Upper lobe of left lung (tissue), 6 donors: Measurements from ENCODE around the gene ATP2B2. TPM values are rescaled to one million over a fixed set of nuclear protein-coding genes. Genes with fewer than 3 reads are reported as not detected.

ENCODE experiments used
- ATAC-seq, 2 donors: fragments of 200-7000 bp; cut with Tn5 transposase; one replicate each; pipeline ENCODE4 v1.9.1; 2022; ENCODE audit warnings: mild to moderate bottlenecking in 2 of 2, moderate library complexity in 2 of 2; ENCODE audit not compliant: low FRiP score in 2 of 2
- DNase-seq, 2 donors: peaks; one replicate each; pipeline ENCODE4 v3.0.0-alpha.2; 2019 to 2020
- H3K27ac ChIP-seq, 4 donors: fragments of 200-600 bp; sonication (generic); one replicate each; pipeline ENCODE4 v1.5.1; 2016 to 2019
- H3K27me3 ChIP-seq, 4 donors: fragments of 200-600 bp; sonication (generic); one replicate each; pipeline ENCODE4 v1.5.1; 2017 to 2019
- H3K36me3 ChIP-seq, 4 donors: fragments of 200-600 bp; sonication (generic); one replicate each; pipeline ENCODE4 v1.5.1; 2016 to 2019
- H3K4me1 ChIP-seq, 4 donors: fragments of 200-600 bp; sonication (generic); one replicate each; pipeline ENCODE4 v1.5.1; 2018 to 2019
- H3K4me3 ChIP-seq, 4 donors: fragments of 200-600 bp; sonication (generic); one replicate each; pipeline ENCODE4 v1.5.1; 2017 to 2019; ENCODE audit warnings: mild to moderate bottlenecking in 2 of 4, moderate library complexity in 1 of 4
- H3K9me3 ChIP-seq, 4 donors: fragments of 200-600 bp; sonication (generic); one replicate each; pipeline ENCODE4 v1.5.1; 2018 to 2019
- EP300 ChIP-seq, 4 donors: sonication (generic); formaldehyde crosslinking; IDR thresholded peaks; one replicate each; pipeline ENCODE4 v1.5.1; 2017; ENCODE audit warnings: antibody characterized with exemption in 4 of 4, control low read depth in 2 of 4
- POLR2A ChIP-seq, 4 donors: fragments of 450-650 bp; IDR thresholded peaks; one replicate each; pipeline ENCODE4 v1.5.1; 2016 to 2017; ENCODE audit warnings: antibody characterized with exemption in 4 of 4, mild to moderate bottlenecking in 2 of 4
- POLR2AphosphoS5 ChIP-seq, 2 donors: sonication (generic); formaldehyde crosslinking; IDR thresholded peaks; one replicate each; pipeline ENCODE4 v1.5.1; 2017; ENCODE audit warnings: antibody characterized with exemption in 2 of 2
- WGBS, 2 donors: methylation state at CpG; one replicate each; pipeline ENCODE4 v1.1.5; 2017 to 2018; 5-methylcytosine and 5-hydroxymethylcytosine counted together
- total RNA-seq, 6 donors: library from RNA; depleted of rRNA in 4 of 6; stranded (reverse); fragments of >200 nt in 4 of 6; gene quantifications; one replicate each; pipeline versions ENCODE4 v1.1.0 to v1.2.1, GENCODE V29; 2016 to 2021
- TF ChIP-seq, protein P1 (sequence below), 6 experiments: fragments of 450-650 bp in 4 of 6; fragments of 200-600 bp in 2 of 6; sonication (generic) in 2 of 6; IDR thresholded peaks; one replicate each; pipeline ENCODE4 v1.5.1; 2016 to 2019; ENCODE audit warnings: antibody characterized with exemption in 6 of 6
- donor health status: DM: no; HTN: no; CAD: no; lungs with moderate emphysema.
- donor health status: DM: no; HTN: yes; CAD: no; lungs with severe emphysema.

The ATP2B2 gene
- total RNA-seq, 6 donors from 2014 or later, result 0.13 to 0.30 TPM; not detected in 4

DNA sequence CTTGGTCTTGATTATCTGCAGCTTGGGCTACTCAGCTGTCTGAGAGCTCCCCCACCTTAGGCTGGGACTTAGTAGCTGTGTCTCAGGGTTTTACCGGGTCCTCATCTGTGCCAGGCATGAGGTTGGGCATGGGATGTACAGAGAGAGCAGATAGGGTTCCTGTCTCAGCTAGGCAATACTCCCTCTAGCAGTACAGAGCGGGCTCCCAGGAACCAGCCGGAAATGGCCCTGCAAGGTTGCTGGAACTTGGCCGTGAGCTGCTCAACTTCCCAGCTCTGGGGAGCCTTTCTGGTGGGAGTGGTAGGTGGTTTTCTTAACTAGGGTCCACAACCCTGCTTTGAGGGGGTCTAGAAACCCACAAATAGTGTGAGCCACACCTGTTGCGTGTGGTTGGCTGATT lies 58.3 kb downstream of the ATP2B2 start:
- no peak for DNase-seq
- TF ChIP-seq POLR2AphosphoS5 (IDR thresholded peaks at IDR 0.05) (no peak), EP300 (IDR thresholded peaks at IDR 0.05) (no peak), POLR2A (IDR thresholded peaks at IDR 0.05) (no peak)
- TF ChIP-seq, protein P1, sequence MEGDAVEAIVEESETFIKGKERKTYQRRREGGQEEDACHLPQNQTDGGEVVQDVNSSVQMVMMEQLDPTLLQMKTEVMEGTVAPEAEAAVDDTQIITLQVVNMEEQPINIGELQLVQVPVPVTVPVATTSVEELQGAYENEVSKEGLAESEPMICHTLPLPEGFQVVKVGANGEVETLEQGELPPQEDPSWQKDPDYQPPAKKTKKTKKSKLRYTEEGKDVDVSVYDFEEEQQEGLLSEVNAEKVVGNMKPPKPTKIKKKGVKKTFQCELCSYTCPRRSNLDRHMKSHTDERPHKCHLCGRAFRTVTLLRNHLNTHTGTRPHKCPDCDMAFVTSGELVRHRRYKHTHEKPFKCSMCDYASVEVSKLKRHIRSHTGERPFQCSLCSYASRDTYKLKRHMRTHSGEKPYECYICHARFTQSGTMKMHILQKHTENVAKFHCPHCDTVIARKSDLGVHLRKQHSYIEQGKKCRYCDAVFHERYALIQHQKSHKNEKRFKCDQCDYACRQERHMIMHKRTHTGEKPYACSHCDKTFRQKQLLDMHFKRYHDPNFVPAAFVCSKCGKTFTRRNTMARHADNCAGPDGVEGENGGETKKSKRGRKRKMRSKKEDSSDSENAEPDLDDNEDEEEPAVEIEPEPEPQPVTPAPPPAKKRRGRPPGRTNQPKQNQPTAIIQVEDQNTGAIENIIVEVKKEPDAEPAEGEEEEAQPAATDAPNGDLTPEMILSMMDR (IDR thresholded peaks at IDR 0.05), result no peak
- Histone ChIP-seq H3K36me3 (no peaks in the 10 kb centered on the region), H3K27me3 (no peaks in the 10 kb centered on the region), H3K27ac (no peak overlapping the region), H3K4me3 (no peak overlapping the region), H3K9me3 (no peaks in the 10 kb centered on the region), H3K4me1 (no peaks in the 10 kb centered on the region)
- 71 to 82% methylated on average over 1 to 5 of the region's 5 CpGs for WGBS, 2 donors
- ATAC-seq, result no peak

DNA sequence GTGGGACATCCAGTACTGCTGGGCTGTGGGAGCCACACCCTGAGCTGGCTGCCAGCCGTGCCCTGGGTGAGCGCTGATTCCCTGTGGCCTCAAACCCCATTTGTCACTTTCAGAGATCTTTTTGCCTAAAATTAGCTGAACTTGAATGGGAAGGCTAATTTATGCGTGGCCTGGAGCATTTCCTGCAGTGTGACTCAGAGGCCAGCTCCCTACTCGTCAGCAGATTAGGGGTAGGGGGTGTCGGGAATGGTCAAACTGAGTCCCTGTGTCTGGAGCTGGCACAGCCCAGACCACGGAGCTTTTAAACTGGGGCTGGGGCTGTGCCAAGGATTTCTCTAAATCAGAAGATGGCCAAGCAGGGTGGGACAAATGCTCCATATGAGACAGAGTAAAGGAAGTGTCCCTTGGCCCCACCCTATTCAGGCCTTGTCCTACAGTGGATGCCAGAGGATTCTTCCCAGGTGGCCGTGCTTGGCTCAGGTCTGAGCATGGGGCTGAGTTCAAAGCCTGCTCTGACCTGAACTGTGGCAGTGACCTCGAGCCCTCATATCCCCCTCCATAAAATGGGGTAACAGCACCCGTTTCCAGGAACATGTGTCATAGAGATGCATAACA lies 59.7 kb downstream of the ATP2B2 start:
- ATAC-seq (no peak), DNase-seq (no peak)
- WGBS, 2 donors, result 55 to 57% methylated on average over 8 to 9 of the region's 9 CpGs

DNA sequence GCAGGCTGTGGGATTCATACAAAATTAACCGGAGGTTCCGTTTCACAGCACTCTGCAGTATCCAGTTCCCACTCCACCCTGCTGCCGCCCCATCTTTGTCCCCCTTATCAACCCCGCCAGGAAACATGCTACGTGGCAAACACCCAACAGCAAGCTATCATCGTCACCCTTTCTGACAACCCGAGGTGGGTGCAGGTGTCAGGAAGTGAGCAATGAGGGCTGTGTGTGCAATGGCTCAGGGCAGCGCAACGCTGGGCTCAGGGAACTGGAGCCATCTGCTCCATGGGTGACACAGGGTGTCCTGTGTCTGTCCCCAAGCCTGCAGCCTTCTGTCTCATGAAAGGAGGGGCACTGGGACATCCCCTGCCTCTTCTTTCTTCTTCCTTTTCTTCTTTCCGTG lies 60.9 kb downstream of the ATP2B2 start:
- no peaks in the 10 kb centered on the region for H3K4me1 ChIP-seq
- no peak for ATAC-seq
- no peaks in the 10 kb centered on the region for H3K36me3 ChIP-seq
- 64 to 66% methylated on average over 10 of the region's 10 CpGs for WGBS, 2 donors
- no peak overlapping the region for H3K27ac ChIP-seq
- no peaks in the 10 kb centered on the region for H3K27me3 ChIP-seq
- H3K9me3 ChIP-seq, result no peaks in the 10 kb centered on the region
- H3K4me3 ChIP-seq, result no peak overlapping the region
- peak in 1 of 2 donors; percentile 30 for DNase-seq
- no peak for TF ChIP-seq POLR2A (IDR thresholded peaks at IDR 0.05)
- no peak for TF ChIP-seq EP300 (IDR thresholded peaks at IDR 0.05)
- TF ChIP-seq, protein P1 (IDR thresholded peaks at IDR 0.05), result no peak
- no peak for TF ChIP-seq POLR2AphosphoS5 (IDR thresholded peaks at IDR 0.05)

More for the DNA sequence above, 59.7 kb downstream of the ATP2B2 start:
- Histone ChIP-seq H3K36me3 (no peaks in the 10 kb centered on the region), H3K27ac (no peak overlapping the region), H3K4me3 (no peak overlapping the region), H3K27me3 (no peaks in the 10 kb centered on the region), H3K4me1 (no peaks in the 10 kb centered on the region), H3K9me3 (no peaks in the 10 kb centered on the region)
- no peak for TF ChIP-seq EP300 (IDR thresholded peaks at IDR 0.05)
- TF ChIP-seq, protein P1 (IDR thresholded peaks at IDR 0.05), result no peak
- no peak for TF ChIP-seq POLR2AphosphoS5 (IDR thresholded peaks at IDR 0.05)
- TF ChIP-seq POLR2A (IDR thresholded peaks at IDR 0.05), result no peak

DNA sequence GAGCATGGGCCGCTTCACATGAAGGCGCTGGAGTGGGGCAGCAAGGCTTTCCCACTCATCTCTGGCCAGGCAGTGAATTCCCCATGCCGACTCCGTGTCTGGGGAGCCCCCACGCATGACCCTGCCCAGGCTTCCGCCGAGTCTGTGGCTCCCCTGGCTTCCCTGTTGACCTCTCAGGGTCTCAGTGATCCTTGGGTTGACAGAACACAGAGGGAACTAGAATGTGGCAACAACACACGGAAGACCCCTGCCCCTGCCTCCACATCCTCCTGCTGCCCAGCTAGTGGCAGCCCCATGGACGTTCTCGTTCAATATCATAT lies 61.3 kb downstream of the ATP2B2 start:
- DNase-seq, result no peak
- no peaks in the 10 kb centered on the region for H3K27me3 ChIP-seq
- 85 to 86% methylated on average over 8 to 10 of the region's 10 CpGs for WGBS, 2 donors
- H3K9me3 ChIP-seq, result no peaks in the 10 kb centered on the region
- no peak for ATAC-seq
- H3K4me1 ChIP-seq, result no peaks in the 10 kb centered on the region
- no peak overlapping the region for H3K27ac ChIP-seq
- no peak overlapping the region for H3K4me3 ChIP-seq
- H3K36me3 ChIP-seq, result no peaks in the 10 kb centered on the region
- TF ChIP-seq EP300 (IDR thresholded peaks at IDR 0.05), result no peak
- no peak for TF ChIP-seq POLR2A (IDR thresholded peaks at IDR 0.05)
- TF ChIP-seq, protein P1 (IDR thresholded peaks at IDR 0.05), result no peak
- TF ChIP-seq POLR2AphosphoS5 (IDR thresholded peaks at IDR 0.05), result no peak
